Endometrium (tissue), 2 donors: ENCODE data around the gene ROCK2.
"Not testable (repeated sequence)": the region's sequence is repeated elsewhere in the genome, so short reads cannot be mapped to it uniquely, and the experiment has no call there.

Experiments used
- FAIRE-seq: peaks from 2 replicates; lab custom pipeline; 2012; peaks lifted over from hg19 to GRCh38; lab: Jason Lieb, UNC
- donor health status: control.
- donor health status: control.

The ROCK2 gene

DNA sequence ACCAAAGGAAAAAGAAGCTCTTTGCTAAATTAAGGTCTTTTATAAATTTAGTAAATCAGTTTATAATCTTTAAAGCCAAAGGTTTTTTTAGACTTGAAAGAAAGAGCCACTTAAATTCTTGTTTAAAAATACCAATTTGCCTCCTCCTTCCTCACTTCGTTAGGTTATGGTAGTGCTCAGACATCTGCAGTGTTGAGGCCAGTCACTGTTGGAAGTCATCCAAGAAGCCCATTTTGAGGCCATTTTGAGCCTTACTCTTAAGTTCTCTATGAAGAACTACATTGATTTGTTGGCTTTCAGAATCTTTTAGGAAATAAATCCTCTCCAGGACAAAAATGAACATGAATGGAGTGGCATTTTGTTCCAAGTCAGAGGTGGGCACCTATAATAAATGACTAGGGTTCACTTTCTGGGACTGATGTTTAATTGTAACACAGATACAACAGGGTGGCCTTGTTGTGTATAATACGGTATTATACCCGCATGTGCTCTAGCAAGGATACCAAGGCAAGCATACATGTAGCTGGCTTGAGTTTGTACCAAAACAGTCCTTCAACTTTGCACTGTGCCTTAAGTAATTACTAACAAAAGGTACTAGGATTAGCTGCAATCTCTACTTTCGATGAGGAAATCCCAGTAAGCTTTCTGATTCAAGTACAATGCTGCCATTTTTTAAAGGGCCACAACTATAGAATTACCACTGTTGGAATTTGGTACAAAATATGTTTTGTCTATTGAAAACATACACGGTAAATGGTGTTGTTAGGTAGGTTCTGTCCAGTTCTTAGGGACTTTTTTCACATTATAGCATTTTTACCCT lies 166.4 kb downstream of the ROCK2 start:
- no peak for FAIRE-seq

DNA sequence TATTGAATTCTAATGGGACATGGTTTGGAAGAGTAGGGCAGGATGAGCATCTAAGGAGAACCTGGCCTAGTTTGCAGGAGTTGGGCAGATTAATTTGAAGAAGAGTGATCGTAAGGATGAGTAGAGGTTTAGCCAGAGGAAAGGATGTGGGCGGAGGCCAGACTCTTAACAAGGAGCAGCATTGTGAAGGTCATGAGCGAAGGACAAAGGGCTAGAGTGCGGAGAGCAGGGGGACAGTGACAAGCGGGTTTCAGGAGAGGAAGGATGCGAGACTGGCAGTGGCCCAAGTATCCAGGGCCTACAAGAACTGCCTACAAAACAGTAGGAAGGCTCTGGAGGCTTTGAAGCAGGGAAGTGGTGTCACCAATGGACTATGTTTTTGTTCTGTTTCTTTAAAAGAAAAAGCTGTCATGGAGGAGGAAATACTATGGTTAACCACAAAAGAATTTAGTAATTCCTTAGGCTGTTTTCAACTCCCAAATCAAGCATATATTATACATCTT lies 169.1 kb downstream of the ROCK2 start:
- FAIRE-seq: no peak

DNA sequence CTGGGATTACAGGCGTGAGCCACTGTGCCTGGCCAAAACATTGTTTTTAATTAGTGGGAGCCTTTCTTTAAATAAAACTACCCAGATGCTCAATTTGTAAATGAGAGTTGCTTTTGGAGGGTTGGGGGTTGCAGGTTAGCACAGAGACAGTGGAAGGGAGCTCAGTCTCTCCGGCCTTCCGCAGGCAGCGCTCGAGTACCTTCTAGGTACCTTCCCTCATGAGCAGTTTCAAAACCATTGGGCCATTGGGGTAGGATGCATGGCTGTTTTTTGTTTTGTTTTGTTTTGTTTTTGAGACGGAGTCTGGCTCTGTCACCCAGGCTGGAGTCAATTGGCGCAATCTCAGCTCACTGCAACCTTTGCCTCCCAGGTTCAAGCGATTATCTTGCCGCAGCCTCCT lies 170.2 kb downstream of the ROCK2 start:
- no peak for FAIRE-seq

DNA sequence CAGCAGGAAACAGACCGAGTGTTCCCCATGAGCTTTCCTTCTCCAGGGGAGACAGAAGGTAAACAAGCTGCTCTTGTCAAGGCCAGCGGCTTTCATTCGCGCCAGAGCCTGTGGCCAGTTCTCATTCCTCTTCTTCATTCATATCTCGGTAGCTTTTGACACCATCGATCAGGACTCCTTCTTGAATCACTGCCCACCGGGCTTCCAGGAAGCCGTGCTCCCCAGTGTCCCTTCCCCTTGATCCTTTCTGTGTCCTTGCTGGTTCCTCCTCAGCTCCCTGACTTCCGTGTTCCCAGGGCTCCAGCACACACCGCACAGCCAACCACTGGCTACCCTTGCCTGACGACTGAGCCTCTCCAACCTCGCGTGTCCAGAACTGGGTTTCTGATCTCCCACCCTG lies 175.1 kb downstream of the ROCK2 start:
- no peak for FAIRE-seq

DNA sequence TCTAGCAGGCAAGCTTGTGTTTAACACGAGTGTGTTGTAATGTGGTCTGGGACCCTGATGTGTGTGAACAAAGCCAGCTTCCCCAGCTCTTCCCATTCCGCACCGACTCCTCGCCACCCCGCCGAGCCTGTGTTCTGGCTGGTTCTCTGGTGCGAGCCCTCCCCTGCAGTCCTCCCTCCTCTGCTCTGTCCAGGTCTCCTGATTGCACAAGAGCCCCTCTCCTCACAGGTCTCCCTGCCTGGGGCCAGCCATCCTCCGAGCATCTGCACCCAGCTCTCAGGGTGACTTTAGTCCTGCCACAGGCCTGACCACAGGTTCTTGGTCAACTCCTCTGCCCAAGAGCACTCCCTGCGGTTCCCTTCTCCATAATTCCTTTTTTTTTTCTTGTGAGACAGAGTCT lies 175.9 kb downstream of the ROCK2 start:
- FAIRE-seq: no peak

DNA sequence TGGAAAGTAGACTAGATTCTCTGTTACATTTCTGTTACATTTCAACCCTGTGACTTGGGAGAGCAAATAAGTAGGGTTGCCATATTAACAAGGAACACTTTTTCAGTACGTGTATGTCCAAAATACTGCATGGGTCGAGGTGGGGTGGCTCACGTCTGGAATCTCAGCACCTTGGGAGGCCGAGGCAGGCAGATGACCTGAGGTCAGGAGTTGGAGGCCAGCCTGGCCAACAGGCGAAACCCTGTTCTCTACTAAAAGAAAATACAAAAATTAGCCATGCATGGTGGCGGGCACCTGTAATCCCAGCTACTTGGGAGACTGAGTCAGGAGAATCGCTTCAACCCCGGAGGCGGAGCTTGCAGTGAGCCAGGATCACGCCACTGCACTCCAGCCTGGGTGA lies 178.0 kb downstream of the ROCK2 start:
- FAIRE-seq: no peak

DNA sequence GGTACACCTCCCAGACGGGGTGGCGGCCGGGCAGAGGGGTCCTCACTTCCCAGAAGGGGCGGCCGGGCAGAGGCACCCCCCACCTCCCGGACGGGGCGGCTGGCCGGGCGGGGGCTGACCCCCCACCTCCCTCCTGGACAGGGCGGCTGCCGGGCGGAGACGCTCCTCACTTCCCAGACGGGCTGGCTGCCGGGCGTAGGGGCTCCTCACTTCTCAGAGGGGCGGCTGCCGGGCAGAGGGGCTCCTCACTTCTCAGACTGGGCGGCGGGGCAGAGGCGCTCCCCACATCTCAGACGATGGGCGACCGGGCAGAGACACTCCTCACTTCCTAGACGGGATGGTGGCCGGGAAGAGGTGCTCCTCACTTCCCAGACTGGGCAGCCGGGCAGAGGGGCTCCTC lies 179.4 kb downstream of the ROCK2 start:
- not testable (repeated sequence) for FAIRE-seq

DNA sequence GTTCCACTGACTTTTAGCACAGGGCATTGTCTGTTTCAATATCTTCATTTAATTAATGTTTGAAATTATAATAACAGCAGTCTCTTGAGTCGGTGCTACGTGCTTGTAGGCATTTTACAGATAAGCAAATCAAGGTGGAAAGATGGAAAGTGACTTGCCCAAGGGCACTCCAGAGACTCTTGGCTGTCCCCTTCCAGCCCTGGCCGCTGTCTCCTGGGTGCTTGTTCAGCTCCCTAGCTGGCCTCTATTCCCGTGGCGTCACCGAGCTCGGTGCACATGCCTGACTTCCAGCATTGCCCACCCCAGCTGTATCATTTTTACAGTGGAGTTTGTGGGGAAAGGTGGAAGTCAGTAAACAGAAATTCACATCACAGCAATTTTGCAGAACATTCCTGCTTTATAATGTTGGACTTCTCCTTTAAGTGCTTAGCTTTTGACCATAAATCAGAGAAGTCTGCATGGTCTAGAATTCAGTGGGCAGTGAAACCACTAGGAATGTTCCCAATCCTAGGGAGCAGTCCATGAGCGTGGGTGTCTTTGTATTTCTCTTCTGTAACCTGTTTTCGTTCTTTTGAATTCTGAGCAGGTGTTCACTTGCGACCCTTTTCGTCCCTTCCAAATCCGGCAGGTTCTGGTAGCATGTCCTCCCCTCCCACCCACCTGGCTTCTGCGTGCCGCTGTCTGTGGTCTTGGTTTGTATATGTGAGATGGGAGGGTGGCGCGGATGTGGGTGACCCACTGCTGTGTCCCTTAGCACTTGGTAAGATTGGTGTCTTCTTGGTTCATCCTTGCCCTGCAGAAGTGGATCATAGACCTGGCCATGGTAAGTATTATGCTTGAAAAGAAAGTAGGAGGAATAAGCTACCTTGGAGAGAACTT lies 180.8 kb downstream of the ROCK2 start:
- no peak for FAIRE-seq

DNA sequence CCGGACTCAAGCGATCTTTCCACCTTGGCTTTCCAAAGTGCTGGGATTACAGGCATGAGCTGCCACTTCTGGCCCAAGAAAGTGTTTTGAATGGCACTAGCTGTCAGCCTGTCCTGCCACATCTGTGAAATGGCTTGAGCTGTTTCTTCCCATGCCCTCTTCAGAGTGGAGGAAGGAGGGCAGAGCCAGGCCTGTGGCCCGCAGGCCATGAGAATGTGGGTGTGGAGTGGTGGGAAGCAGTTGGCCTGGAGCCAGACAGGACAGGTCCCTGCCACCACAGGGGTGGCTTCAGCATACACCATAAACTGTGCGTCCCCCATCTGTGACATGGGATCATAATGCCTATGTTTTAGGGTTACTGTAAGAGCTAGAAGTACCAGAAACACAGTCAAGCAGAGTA lies 182.7 kb downstream of the ROCK2 start:
- FAIRE-seq: no peak

DNA sequence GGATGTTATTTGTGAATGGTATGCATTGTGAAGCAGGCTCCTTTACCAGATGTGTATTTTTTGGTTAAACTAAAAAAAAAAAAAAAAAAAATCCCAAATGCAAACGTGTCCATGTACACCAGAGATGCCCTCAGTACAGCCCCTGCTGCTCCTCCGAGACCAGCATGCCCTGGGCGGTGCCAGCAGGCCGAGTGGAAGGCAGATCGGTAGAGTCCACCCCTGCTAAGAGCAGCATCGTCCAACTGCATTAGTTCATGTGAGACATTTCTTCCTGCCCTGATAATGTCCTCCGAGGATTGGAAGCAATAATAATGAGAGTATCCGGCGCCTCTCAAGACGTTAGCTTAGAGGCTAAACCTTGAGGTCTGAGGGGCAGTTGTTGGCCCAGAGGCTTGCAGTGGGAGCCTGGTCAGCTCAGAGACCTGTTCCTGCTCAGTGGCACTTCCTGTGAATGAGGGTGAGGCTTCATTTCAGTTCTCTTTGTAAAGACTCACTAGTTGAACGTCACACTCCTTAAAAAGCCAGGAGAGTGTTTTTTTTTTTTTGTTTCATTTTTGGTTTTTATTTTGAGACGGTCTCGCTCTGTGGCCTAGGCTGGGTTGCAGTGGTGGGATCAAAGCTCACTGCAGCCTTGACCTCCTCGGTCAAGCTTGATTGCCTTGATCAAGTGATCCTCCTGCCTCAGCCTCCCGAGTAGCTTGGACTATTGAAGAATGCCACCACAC lies 183.5 kb downstream of the ROCK2 start:
- no peak for FAIRE-seq

DNA sequence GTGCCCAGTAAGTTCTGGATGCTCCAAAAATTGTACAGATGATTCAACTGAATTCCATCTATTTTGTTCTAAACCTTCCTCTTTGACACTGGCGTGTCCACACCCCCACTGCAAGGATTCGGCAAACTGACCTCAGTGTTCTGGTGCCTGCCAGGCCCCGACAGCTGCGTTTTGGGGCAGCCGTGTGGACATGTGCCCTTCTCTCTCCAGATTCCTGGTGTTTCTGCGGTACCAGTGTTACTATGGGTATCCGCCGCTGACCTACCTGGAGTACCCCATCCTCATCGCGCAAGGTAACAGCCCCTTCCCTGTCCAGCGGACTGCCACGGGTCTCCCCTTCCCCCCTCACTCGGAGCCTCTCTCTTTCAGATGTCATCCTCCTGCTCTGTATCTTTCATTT lies 184.2 kb downstream of the ROCK2 start:
- no peak for FAIRE-seq

DNA sequence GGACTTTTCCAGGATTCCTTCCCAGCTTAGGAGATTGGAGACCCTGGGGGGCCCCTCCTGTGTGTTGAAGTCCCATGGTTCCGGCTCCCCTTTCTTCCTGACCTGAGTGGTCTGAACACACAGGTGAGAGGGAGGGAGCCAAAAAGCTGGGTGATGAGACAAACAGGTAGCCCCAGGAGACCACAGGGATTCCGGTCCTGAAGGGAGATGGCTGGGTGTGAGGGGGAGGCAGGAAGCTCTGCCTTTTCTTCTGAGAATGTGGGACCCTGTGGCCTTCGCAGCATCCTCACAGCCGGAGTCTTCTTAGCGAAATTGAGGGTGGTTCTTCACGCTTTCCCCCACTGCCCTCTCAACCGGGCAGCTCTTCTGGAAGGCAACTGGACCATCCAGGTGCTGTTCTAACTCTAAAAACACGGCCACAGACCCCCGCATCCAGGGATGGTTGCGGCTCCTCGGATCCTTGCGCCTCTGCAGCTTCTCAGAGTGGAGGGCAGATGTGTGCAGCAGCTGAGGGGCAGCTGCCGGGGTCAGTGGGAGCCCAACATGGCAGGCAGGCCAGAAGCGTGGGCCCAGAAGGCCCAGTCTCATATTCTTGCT lies 184.8 kb downstream of the ROCK2 start:
- FAIRE-seq: no peak

DNA sequence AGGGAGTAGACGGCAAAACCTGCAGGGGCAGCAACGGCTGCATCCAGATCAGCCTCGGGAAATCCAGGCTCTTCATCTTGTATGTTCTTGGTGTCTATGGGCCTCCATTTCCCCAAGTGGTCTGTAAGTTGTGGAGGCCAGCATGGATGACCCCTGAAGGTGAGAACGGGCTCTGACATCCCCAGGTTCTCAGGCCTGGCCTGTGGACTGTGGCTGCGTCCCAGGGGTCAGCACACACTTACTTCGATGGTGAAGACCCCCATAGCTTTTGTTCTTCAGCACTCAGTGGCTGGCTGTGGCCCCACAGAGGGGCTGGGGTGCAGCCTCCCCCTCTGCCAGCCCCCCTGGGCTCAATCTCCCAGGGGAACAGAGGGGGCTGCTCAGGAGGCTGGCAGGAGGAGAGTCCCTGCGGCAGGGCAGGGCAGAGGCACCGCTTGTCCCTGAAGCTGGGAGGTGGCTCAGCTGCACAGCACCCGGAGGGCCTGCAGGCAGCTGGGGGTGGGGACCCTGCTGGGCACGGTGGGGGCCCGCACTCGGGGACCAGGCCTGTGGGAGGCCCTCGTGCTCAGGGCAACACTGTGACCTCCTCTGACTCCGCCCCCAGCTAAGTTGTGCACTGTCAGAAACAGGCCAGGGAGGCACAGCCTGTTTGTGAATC lies 185.4 kb downstream of the ROCK2 start:
- no peak for FAIRE-seq

DNA sequence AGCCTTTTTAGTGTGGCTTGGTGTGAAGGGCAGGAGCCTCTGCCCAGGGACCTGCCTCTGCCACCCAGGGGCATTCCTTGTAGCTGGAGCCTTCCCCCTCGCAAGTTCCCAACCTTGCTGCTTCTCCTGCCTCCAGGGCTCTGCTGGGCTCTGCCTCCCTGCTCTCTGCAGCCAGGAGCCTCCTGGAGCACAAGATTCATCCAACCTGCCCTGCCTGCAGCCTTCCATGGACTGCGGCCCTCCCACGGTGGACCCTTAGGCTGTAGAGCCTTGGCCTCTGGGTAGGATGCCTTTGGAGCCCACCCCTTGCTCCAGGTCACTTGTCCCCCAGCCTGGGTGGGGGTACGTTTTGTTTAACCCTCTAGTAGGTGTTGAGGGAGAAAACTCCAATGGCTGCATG lies 186.7 kb downstream of the ROCK2 start:
- no peak for FAIRE-seq

DNA sequence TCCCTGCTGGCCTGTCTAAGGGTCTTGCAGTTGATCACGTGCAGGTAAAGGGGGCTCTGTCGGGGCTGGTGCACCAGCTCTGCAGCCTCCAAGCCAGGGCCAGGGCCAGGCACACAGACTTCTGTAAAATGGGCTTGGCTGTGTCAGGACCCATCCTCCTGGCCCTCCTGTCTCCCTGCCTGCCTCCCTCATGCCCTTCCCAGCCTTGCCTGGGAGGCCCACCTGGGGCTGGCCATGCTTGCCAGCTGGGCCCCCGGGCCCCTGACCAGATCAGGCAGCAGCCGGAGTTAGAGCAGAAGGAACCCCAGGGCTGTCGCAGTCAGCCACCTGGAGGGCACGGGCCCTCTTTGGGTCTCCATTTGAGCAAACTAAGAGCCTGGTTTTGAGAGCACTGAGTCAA lies 187.1 kb downstream of the ROCK2 start:
- FAIRE-seq: no peak

DNA sequence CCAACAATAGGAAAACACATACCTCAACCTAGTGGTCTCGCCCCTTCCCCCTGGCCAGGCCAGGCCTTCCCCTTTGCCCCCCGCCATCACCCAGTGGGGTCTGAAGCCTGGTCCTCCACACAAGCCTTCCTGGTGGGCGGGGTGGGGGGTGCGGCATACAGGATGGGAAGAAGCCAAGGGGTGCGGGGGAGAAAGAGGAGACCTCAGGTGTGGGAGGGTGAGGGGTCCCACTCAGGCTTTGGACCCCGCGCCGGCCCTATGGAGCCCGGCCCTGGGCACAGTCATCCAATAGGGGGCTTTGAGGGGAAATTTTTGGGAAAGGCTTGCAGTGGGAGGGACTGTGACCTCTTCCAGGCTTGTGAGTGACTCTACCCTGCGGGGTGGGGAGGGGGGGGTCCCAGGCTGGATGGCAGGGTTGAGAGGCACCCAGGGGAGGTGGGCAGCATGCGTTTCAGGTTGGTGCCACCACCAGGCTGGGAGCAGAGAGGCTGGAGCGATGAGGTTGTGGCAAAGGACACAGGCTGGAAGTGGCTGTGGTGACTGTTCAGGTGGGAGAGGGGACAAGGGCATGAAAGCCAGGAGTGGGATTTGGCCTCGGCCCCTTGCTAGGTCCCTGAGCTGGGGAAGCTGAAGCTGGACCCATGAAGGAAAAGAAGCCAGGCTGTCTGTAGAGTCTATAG lies 187.9 kb downstream of the ROCK2 start:
- no peak for FAIRE-seq

DNA sequence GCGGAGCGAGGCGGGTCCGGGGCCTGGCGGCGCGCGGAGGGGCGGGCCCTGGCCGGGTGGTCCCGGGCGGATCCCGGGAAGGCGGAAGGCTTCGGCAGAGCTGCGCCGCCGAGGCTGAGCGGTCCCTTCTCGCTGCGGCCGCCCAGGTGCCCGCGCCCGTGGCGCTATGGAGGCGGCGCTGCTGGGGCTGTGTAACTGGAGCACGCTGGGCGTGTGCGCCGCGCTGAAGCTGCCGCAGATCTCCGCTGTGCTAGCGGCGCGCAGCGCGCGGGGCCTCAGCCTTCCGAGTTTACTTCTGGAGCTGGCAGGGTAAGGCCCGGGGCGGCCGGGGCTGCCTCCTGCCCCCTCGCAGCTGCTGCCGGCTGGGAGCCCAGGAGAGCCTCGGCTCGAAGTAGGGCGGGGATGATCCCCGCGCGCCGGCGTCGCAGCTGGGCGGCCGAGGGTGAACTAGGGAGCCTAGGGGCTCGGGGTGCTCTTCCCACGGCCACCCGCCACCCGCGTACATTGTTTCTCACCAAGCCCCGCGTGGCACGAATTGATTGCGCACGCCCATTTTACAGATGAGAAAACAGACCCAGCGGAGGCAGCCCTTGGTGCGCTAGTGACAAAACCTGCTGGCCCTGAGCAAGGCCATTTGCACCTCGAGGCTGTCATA lies 188.9 kb downstream of the ROCK2 start, which contains the start of gene SLC66A3:
TSS of gene SLC66A3 (plus strand) at position 87 of the 655 bp plus-strand sequence. CDS start at position 167, 80 bp downstream.
- FAIRE-seq: no peak

DNA sequence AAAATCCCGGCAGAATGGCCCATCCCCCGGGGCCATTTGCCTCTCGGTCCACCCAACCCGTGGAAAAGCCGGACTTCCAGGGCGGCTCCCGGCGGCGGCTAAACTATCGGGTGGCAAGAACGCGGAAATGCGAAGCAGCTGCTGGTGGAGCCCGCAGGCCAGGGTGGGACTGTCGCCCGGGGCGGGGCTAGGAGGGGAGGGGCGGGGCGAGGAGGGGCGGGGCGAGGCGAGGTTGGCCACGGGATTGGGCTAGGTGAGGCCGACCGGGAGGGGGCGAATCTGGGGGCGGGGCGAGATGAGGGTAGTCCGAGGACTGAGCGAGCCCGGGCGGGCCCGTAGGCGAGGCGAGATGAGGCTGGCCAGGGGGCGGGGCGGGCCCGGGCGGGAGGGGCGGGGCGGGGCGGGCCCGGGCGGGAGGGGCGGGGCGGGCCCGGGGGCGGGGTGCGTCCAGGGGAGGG lies 189.5 kb downstream of the ROCK2 start:
- FAIRE-seq: no peak

DNA sequence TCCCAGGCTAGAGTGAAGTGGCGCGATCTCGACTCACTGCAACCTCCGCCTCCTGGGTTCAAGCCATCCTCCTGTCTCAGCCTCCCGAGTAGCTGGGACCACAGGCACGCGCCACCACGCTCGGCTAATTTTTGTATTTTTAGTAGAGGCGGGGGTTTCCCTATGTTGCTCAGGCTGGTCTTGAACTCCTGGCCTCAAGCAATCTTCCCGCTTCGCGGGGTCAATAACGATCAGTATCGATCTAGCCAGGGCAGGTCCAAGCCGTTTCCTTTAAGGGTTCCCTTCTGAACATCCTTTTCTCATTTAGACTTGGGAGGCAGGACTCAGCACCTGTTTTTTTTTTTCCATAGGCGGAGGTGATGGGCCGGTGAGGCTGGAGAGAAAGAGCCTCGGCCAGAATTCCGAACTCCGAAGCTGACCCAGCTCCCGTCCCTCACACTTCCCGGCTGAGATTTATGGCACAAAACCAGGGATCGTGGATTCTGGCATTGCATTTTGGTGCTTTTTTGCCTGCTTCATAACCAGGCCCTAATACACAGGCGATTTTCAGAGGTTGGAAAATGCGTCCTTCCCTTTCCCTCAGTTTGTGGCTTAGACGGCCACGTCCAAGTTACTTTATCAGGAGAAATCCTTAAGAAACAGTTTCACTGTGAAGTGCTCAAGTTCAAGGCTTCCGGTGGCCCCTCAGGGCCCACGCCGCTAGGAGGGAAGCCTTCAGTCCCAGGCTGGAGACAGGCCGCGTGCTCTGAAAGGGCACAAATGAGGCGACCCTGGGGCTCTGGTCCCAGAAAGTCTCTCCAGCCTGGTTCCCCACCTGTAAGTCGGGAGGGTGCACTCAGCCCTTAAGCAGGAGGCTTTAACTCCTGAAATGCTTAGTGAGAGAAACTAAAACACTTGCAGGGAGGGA lies 190.2 kb downstream of the ROCK2 start:
- no peak for FAIRE-seq
